ENCODE results near the gene RGS7BP.

The RGS7BP gene

GRCh38 chr5:64505769-64506566, at the start of gene RGS7BP:
Gene RGS7BP (plus strand): TSS chr5:64506015. CDS start chr5:64506625, 610 bp downstream.
- DNase-seq (ENCODE audit: low read depth): peak; percentile 35
- no peak within 1 kb of the TSS for H3K4me3 ChIP-seq (ENCODE audit: low read depth, low read length)
- TF ChIP-seq CTCF (IDR thresholded peaks at IDR 0.05; ENCODE audit: insufficient read depth, low read depth, low read length, missing control alignments): no peak

DNA sequence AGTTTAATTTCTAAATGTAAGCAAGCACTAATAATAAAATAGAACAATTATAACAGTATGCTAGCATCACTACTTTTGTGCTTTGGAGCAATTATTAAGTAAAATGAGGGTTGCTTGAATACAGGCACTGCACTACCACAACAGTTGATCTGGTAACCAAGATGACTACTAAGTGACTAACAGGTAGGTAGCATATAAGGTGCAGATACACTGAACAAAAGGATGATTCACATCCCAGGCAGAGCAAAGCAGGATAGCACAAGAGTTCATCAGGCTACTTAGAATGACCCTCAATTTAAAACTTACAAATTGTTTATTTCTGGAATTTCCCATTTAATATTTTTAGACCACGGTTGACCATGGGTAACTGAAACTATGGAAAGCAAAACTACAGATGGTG, 48.0 kb upstream of the RGS7BP start:
- no peak for DNase-seq (ENCODE audit: low read depth)

DNA sequence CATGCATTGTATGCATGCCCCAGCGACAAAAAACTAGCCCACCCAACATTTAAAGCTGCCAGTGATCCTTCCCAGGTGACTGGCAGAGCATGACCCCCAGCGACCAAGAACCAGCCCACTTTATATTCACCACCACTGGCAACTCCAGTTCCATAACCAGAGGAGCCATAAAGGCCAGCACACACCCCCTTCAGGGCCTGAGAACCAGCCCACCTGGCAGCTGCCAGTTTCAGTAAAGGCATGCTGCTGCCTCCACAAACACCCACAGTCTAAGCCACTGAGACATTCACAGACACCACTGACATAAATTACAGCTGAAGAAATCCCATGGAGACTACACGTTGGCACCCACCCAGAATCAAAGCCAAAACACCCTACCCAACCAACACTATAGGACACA, 46.9 kb upstream of the RGS7BP start:
- DNase-seq (ENCODE audit: low read depth): no peak
- H3K4me3 ChIP-seq (ENCODE audit: low read depth, low read length): no peak overlapping the region
- no peak for TF ChIP-seq CTCF (IDR thresholded peaks at IDR 0.05; ENCODE audit: insufficient read depth, low read depth, low read length, missing control alignments)

More for the DNA sequence above, 48.0 kb upstream of the RGS7BP start:
- TF ChIP-seq CTCF (IDR thresholded peaks at IDR 0.05; ENCODE audit: insufficient read depth, low read depth, low read length, missing control alignments): no peak
- no peak overlapping the region for H3K4me3 ChIP-seq (ENCODE audit: low read depth, low read length)

GRCh38 chr5:64462391-64462790, 43.4 kb upstream of the RGS7BP start:
- no peak for TF ChIP-seq CTCF (IDR thresholded peaks at IDR 0.05; ENCODE audit: insufficient read depth, low read depth, low read length, missing control alignments)
- no peak overlapping the region for H3K4me3 ChIP-seq (ENCODE audit: low read depth, low read length)
- no peak for DNase-seq (ENCODE audit: low read depth)

DNA sequence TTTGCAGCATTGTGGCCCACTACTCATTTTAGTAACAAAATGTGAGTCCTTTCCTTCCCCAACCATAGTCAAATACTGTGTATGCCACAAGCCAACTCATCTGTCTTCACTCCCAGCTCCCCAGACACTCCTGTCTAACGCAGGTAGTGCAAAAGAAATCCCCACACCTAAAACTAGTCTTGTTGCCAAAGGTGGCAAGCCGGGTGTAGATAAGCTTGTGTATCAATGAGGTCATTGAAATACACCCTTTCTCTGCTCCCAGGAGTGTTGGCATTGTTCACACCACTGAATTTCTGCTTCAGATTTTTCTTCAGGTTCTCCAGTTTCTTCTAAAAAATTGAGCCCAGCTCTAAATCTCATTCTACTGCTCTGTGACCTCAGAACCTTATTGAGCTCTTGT, 19.7 kb upstream of the RGS7BP start:
- no peak for TF ChIP-seq CTCF (IDR thresholded peaks at IDR 0.05; ENCODE audit: insufficient read depth, low read depth, low read length, missing control alignments)
- no peak overlapping the region for H3K4me3 ChIP-seq (ENCODE audit: low read depth, low read length)
- no peak for DNase-seq (ENCODE audit: low read depth)

DNA sequence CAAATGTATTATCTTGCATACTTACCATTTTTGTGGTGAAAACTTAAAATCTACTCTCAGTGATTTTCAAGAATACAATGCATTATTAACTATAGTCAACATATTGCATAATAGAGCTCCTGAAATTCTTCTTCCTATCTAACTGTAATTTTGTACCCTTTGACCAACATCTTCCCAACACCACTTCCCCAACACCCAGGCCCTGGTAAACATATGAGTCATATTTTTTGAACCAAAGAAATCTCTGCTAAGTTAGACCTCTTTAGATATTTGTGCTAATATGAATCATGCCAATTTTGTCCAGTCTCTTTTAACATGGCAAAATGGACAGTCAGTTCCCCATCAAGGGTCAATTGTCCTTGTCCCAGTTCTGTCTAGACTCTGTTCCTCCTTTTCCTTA, 18.5 kb upstream of the RGS7BP start:
- DNase-seq (ENCODE audit: low read depth): no peak
- no peak for TF ChIP-seq CTCF (IDR thresholded peaks at IDR 0.05; ENCODE audit: insufficient read depth, low read depth, low read length, missing control alignments)
- H3K4me3 ChIP-seq (ENCODE audit: low read depth, low read length): no peak overlapping the region

GRCh38 chr5:64489857-64490256, 16.0 kb upstream of the RGS7BP start:
- H3K4me3 ChIP-seq (ENCODE audit: low read depth, low read length): no peak overlapping the region
- no peak for DNase-seq (ENCODE audit: low read depth)
- TF ChIP-seq CTCF (IDR thresholded peaks at IDR 0.05; ENCODE audit: insufficient read depth, low read depth, low read length, missing control alignments): no peak
